OCI-LY1 (cell line): Measurements from ENCODE around the gene FAM3D.

Experiments
- EZH2 ChIP-seq: fragments of 200-600 bp; sonication (generic), shearing (Covaris generic); IDR thresholded peaks from 2 replicates; pipeline ENCODE4 v1.8.0; 2017; ENCODE audit warnings: borderline replicate concordance, mixed run types, mild to moderate bottlenecking, antibody characterized with exemption, low read length, moderate library complexity, mixed read lengths
- TF ChIP-seq, protein P1 (sequence below): fragments of 200-600 bp; sonication (generic), shearing (Covaris generic); IDR thresholded peaks from 2 replicates; pipeline ENCODE4 v1.5.1; 2017; ENCODE audit warnings: mild to moderate bottlenecking, antibody characterized with exemption, low read length, moderate library complexity, mixed read lengths

DNA sequence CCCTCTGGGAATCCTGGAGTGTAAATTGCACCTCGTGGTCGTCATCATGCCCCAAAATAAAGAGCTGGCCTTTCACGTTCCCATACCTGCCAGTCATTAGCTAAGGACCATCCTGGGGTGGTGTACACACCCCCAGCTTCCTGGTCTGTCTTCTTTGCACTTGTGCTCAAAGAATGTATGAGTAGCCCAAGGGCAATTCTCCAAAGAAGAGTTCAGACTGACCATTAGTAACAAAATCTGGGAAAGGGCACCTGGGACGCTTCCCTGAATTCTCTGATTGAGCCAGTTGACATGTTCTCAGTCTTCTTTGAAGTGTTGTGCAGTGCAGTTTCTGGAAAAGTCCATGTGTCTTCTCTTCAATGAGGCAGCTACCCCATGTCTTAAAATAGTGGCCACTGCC is 34.8 kb downstream of the FAM3D start:
- TF ChIP-seq, protein P1, sequence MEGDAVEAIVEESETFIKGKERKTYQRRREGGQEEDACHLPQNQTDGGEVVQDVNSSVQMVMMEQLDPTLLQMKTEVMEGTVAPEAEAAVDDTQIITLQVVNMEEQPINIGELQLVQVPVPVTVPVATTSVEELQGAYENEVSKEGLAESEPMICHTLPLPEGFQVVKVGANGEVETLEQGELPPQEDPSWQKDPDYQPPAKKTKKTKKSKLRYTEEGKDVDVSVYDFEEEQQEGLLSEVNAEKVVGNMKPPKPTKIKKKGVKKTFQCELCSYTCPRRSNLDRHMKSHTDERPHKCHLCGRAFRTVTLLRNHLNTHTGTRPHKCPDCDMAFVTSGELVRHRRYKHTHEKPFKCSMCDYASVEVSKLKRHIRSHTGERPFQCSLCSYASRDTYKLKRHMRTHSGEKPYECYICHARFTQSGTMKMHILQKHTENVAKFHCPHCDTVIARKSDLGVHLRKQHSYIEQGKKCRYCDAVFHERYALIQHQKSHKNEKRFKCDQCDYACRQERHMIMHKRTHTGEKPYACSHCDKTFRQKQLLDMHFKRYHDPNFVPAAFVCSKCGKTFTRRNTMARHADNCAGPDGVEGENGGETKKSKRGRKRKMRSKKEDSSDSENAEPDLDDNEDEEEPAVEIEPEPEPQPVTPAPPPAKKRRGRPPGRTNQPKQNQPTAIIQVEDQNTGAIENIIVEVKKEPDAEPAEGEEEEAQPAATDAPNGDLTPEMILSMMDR = no peak
- TF ChIP-seq EZH2 = no peak
